ENCODE data around the gene FREM1. TPM values are rescaled to one million over a fixed set of nuclear protein-coding genes. Genes with fewer than 3 reads are reported as not detected.

FREM1 gene
- total and polyA plus RNA-seq, 10 of the 15 experiments (the other 5 are each of a cell fraction or from before 2014, with no cell fraction given): 0.01 to 0.16 (median 0.08) TPM; not detected in 7

- DNase-seq (ENCODE audit: low read depth, low spot score) (no peak), FAIRE-seq (no peak), ATAC-seq (no peak)
- no peaks in the 10 kb centered on the region; a peak in 1 of 4 replicates for H3K27me3 ChIP-seq (replicated peaks in 1 of 2; ENCODE audit: control insufficient read depth in 2 of 2, insufficient read depth in 2 of 2, low read length in 1 of 2)
- no peak overlapping the region for H2AFZ ChIP-seq (ENCODE audit: control insufficient read depth, low read depth, low read length)
- no peak overlapping the region for H3K4me2 ChIP-seq (ENCODE audit: control insufficient read depth, insufficient read depth)
- no peaks in the 10 kb centered on the region for H3K9me3 ChIP-seq (replicated peaks; ENCODE audit: control insufficient read depth, insufficient read depth, low read length)
- H3K4me3 ChIP-seq: no peak overlapping the region
- ChIA-PET CTCF (no interaction called here), RAD21 (ENCODE audit: unreplicated experiment) (no interaction called here), POLR2A (no interaction called here), SMC1A (ENCODE audit: uncharacterized antibody, unreplicated experiment) (no interaction called here)
- in situ Hi-C loops (cut with MboI): no loop called here
- H3K4me1 ChIP-seq (ENCODE audit: control insufficient read depth, insufficient read depth, low read length): no peaks in the 10 kb centered on the region
- H3K9ac ChIP-seq (ENCODE audit: control insufficient read depth, insufficient read depth, low read length): no peak overlapping the region
- no peaks in the 10 kb centered on the region for H4K20me1 ChIP-seq (ENCODE audit: control insufficient read depth, insufficient read depth)
- H3K36me3 ChIP-seq (ENCODE audit: control insufficient read depth in 2 of 2, insufficient read depth in 2 of 2, low read length in 1 of 2): no peaks in the 10 kb centered on the region
- no peak for TF ChIP-seq NR2C2 (IDR thresholded peaks at IDR 0.05; ENCODE audit: borderline replicate concordance, control insufficient read depth, insufficient read length, low read depth)
- no peak for TF ChIP-seq YBX1 (IDR thresholded peaks at IDR 0.05)
- TF ChIP-seq CBFB (IDR thresholded peaks at IDR 0.05; ENCODE audit: low read depth): no peak
- no peak for TF ChIP-seq CEBPB (IDR thresholded peaks at IDR 0.05; ENCODE audit: borderline replicate concordance in 1 of 2, low read depth in 2 of 2, low read length in 2 of 2)
- no peak for TF ChIP-seq MYB (IDR thresholded peaks at IDR 0.05; ENCODE audit: borderline replicate concordance, low read depth, low read length)
- TF ChIP-seq CBX3 (IDR thresholded peaks at IDR 0.05; ENCODE audit: borderline replicate concordance, low read depth): no peak
- no TSS peak for BruUV-seq (replicated peaks)
- H3K79me2 ChIP-seq (ENCODE audit: control insufficient read depth, insufficient read depth, low read length): no peaks in the 10 kb centered on the region
- intact Hi-C loops (cut with micrococcal nuclease; ENCODE audit: unreplicated experiment): no loop called here
- no peak overlapping the region for H3K27ac ChIP-seq (ENCODE audit: control insufficient read depth, insufficient read depth)
These were observed 1.0 kb downstream of the FREM1 start for GRCh38 chr9:14909181-14909580.

- ChIA-PET POLR2A (no interaction called here), CTCF (no interaction called here), SMC1A (ENCODE audit: uncharacterized antibody, unreplicated experiment) (no interaction called here), RAD21 (ENCODE audit: unreplicated experiment) (no interaction called here)
- BruUV-seq (replicated peaks): no TSS peak
- Histone ChIP-seq H3K36me3 (ENCODE audit: control insufficient read depth in 2 of 2, insufficient read depth in 2 of 2, low read length in 1 of 2) (no peaks in the 10 kb centered on the region), H3K4me1 (ENCODE audit: control insufficient read depth, insufficient read depth, low read length) (no peaks in the 10 kb centered on the region), H3K79me2 (ENCODE audit: control insufficient read depth, insufficient read depth, low read length) (no peaks in the 10 kb centered on the region), H3K9ac (ENCODE audit: control insufficient read depth, insufficient read depth, low read length) (no peak overlapping the region), H4K20me1 (ENCODE audit: control insufficient read depth, insufficient read depth) (no peaks in the 10 kb centered on the region), H3K4me2 (ENCODE audit: control insufficient read depth, insufficient read depth) (no peak overlapping the region), H3K27ac (ENCODE audit: control insufficient read depth, insufficient read depth) (no peak overlapping the region), H3K27me3 (replicated peaks in 1 of 2; ENCODE audit: control insufficient read depth in 2 of 2, insufficient read depth in 2 of 2, low read length in 1 of 2) (no peaks in the 10 kb centered on the region; a peak in 1 of 4 replicates), H2AFZ (ENCODE audit: control insufficient read depth, low read depth, low read length) (no peak overlapping the region), H3K4me3 (no peak overlapping the region), H3K9me3 (replicated peaks; ENCODE audit: control insufficient read depth, insufficient read depth, low read length) (no peaks in the 10 kb centered on the region)
- DNase-seq (ENCODE audit: low read depth, low spot score): peak; percentile 8
- in situ Hi-C loops (cut with MboI) (no loop called here), intact Hi-C loops (cut with micrococcal nuclease; ENCODE audit: unreplicated experiment) (no loop called here)
- FAIRE-seq: no peak
- WGBS (ENCODE audit: insufficient coverage, insufficient replicate concordance, low lambda C conversion rate, missing lambda C conversion rate): 3% methylated on average over 5 of the region's 5 CpGs
- ATAC-seq: no peak
- TF ChIP-seq HSF1 (IDR thresholded peaks at IDR 0.05; ENCODE audit: low read depth, low read length): no peak
- no peak for TF ChIP-seq NFYA (IDR thresholded peaks at IDR 0.05; ENCODE audit: borderline replicate concordance, low read depth, low read length)
- no peak for TF ChIP-seq ZNF24 (IDR thresholded peaks at IDR 0.05)
- TF ChIP-seq BACH1 (IDR thresholded peaks at IDR 0.05; ENCODE audit: borderline replicate concordance): no peak
- TF ChIP-seq IRF3 (IDR thresholded peaks at IDR 0.05): no peak
- no peak for TF ChIP-seq KDM1A (IDR thresholded peaks at IDR 0.05; ENCODE audit: borderline replicate concordance)
- TF ChIP-seq STAT3 (IDR thresholded peaks at IDR 0.05; ENCODE audit: low read depth, low read length): no peak
- no peak for TF ChIP-seq SP1 (IDR thresholded peaks at IDR 0.05; ENCODE audit: low read depth, low read length)
- TF ChIP-seq NR2C1 (IDR thresholded peaks at IDR 0.05): no peak
- no peak for TF ChIP-seq MAX (IDR thresholded peaks at IDR 0.05; ENCODE audit: low read depth, low read length)
These were observed 1.7 kb downstream of the FREM1 start for GRCh38 chr9:14908295-14909180.
